Suprapubic skin (tissue), 4 donors: Measurements from ENCODE around the gene MYBPC1. TPM values are rescaled to one million over a fixed set of nuclear protein-coding genes. Genes with fewer than 3 reads are reported as not detected.

Source experiments
- DNase-seq, 2 donors: peaks; one replicate each; pipeline ENCODE4 v3.0.0-alpha.2; 2019; ENCODE audit warnings: low spot score in 2 of 2
- H3K27ac ChIP-seq: fragments of 200-600 bp; sonication (generic); one replicate; pipeline ENCODE4 v1.5.1; 2019
- H3K27me3 ChIP-seq: fragments of 200-600 bp; sonication (generic); one replicate; pipeline ENCODE4 v1.5.1; 2019
- H3K36me3 ChIP-seq: fragments of 200-600 bp; sonication (generic); one replicate; pipeline ENCODE4 v1.5.1; 2019
- H3K4me1 ChIP-seq: fragments of 200-600 bp; sonication (generic); one replicate; pipeline ENCODE4 v1.5.1; 2019
- H3K4me3 ChIP-seq: fragments of 200-600 bp; sonication (generic); one replicate; pipeline ENCODE4 v1.5.1; 2019; ENCODE audit warnings: mild to moderate bottlenecking
- H3K9me3 ChIP-seq: fragments of 200-600 bp; sonication (generic); one replicate; pipeline ENCODE4 v1.5.1; 2019
- CTCF ChIP-seq, 2 donors: fragments of 200-600 bp in 1 of 2; fragments of 450-650 bp in 1 of 2; sonication (generic) in 1 of 2; IDR thresholded peaks; one replicate each; pipeline ENCODE4 v1.5.1; 2016 to 2019; ENCODE audit warnings: antibody characterized with exemption in 2 of 2, mild to moderate bottlenecking in 1 of 2, moderate library complexity in 1 of 2
- EP300 ChIP-seq: sonication (generic); formaldehyde crosslinking; IDR thresholded peaks from one replicate; pipeline ENCODE4 v1.6.1; 2017; ENCODE audit warnings: antibody characterized with exemption
- POLR2A ChIP-seq, 2 donors: fragments of 450-650 bp; IDR thresholded peaks; one replicate each; pipeline ENCODE4 v1.6.1; 2017; ENCODE audit warnings: antibody characterized with exemption in 2 of 2, mild to moderate bottlenecking in 2 of 2, moderate library complexity in 2 of 2
- POLR2AphosphoS5 ChIP-seq, 3 donors: sonication (generic); formaldehyde crosslinking; IDR thresholded peaks; one replicate each; pipeline ENCODE4 v1.6.1; 2017; ENCODE audit warnings: antibody characterized with exemption in 3 of 3
- WGBS: methylation state at CpG from one replicate; pipeline ENCODE4 v1.1.5; 2018; 5-methylcytosine and 5-hydroxymethylcytosine counted together
- total RNA-seq, 4 donors: library from RNA; depleted of rRNA; stranded (reverse); fragments of >200 nt; gene quantifications; one replicate each; pipeline ENCODE4 v1.1.0, GENCODE V29; 2016

MYBPC1 gene
- total RNA-seq, 4 donors from 2014 or later: 2.1 to 11.9 (median 7.0) TPM

GRCh38 chr12:101664992-101665391 lies 70.2 kb downstream of the MYBPC1 start:
- Histone ChIP-seq H3K4me1 (no peaks in the 10 kb centered on the region), H3K4me3 (no peak overlapping the region), H3K36me3 (no peaks in the 10 kb centered on the region), H3K27ac (no peak overlapping the region), H3K9me3 (no peaks in the 10 kb centered on the region), H3K27me3 (no peaks in the 10 kb centered on the region)
- DNase-seq: no peak
- WGBS: 76% methylated on average over 7 of the region's 7 CpGs
- TF ChIP-seq EP300 (no peak), POLR2AphosphoS5 (IDR thresholded peaks at IDR 0.05) (no peak), CTCF (IDR thresholded peaks at IDR 0.05) (no peak), POLR2A (IDR thresholded peaks at IDR 0.05) (no peak)

DNA sequence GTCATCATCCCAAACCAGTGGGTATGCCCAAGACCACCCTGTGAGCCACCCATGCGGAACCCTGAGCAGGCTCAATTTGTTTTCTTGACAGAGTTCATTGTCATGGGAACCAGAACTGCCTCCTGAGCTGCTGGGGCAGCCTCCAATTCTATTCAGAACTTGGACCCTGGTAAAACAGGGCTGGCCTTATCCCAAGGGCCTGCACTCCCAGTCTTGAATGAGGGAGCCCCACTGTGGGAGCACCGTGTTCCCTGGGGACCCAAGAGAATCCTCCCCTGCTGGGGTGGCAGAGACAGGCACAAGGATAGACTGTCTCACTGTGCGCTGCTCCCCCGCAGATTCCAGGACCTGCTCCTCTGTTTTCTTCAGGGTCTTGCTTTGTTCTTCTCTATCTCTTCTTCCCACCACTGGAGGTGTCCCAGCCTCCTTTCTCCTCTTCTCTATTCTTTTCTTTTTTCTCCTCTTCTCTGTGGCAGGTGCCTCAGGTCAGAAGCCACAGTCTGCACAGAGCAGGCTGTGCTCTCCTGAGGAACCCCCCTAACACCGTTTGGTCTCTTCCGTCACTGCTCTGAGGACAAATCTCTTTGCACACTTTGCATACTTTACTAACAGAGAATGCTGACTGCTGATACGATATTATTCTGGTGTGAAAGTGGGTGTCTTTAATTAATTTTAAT lies 71.4 kb downstream of the MYBPC1 start:
- TF ChIP-seq EP300 (no peak), CTCF (IDR thresholded peaks at IDR 0.05) (no peak), POLR2A (IDR thresholded peaks at IDR 0.05) (no peak), POLR2AphosphoS5 (IDR thresholded peaks at IDR 0.05) (no peak)
- H3K4me1 ChIP-seq: no peaks in the 10 kb centered on the region
- DNase-seq: no peak
- no peak overlapping the region for H3K4me3 ChIP-seq
- H3K9me3 ChIP-seq: no peaks in the 10 kb centered on the region
- 84% methylated on average over 7 of the region's 7 CpGs for WGBS
- no peaks in the 10 kb centered on the region for H3K27me3 ChIP-seq
- H3K36me3 ChIP-seq: no peaks in the 10 kb centered on the region
- no peak overlapping the region for H3K27ac ChIP-seq

DNA sequence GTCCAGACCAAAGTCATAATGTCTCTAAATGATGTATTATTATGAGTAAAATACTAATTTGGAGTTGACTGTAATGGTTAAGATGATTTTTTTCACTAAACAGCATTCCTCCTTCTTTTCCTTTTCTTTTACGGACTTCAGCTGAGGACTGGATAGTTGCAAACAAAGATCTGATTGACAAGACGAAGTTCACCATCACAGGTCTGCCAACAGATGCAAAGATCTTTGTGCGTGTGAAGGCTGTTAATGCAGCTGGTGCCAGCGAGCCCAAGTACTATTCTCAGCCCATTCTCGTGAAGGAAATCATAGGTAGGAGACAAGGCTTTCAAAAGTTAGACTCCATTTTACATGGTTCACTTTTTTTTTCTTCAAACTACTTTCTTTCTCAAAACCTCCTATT lies 72.8 kb downstream of the MYBPC1 start:
- H3K4me3 ChIP-seq: no peak overlapping the region
- no peaks in the 10 kb centered on the region for H3K4me1 ChIP-seq
- H3K36me3 ChIP-seq: no peaks in the 10 kb centered on the region
- H3K27ac ChIP-seq: no peak overlapping the region
- TF ChIP-seq CTCF (IDR thresholded peaks at IDR 0.05): no peak
- TF ChIP-seq POLR2AphosphoS5 (IDR thresholded peaks at IDR 0.05): no peak
- no peak for TF ChIP-seq POLR2A (IDR thresholded peaks at IDR 0.05)
- no peak for TF ChIP-seq EP300
- H3K27me3 ChIP-seq: no peaks in the 10 kb centered on the region
- H3K9me3 ChIP-seq: no peaks in the 10 kb centered on the region
- DNase-seq: no peak
- 85% methylated on average over 5 of the region's 5 CpGs for WGBS

DNA sequence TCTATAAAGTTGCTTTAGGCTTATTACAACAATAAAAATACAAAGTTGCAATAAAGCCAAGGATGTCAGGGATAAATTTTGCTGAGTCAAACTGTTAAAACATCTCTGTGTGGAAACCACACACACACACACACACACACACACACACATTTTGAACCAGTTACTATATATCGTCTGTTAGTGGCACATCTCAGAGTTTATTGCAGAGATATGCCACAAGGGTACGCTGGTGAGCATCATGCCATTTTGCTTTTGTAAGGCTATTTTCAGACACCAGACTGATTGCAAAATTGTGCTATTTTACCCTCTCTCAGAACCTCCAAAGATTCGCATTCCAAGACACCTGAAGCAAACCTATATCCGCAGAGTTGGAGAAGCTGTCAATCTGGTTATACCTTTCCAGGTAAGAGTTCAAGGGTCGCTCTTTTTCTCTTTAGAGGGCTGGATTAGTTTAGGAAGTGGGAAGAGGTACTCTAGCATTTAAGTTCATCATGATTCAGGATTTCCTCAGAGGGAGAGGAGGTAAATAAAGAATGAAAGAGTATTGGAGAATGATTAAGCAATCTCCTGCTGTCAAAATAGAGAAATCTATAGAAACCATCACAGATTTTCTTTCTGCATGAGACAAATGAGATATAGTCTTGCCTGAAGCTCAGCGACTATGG lies 75.4 kb downstream of the MYBPC1 start:
- Histone ChIP-seq H3K4me3 (no peak overlapping the region), H3K4me1 (no peaks in the 10 kb centered on the region), H3K27ac (no peak overlapping the region), H3K27me3 (no peaks in the 10 kb centered on the region), H3K9me3 (no peaks in the 10 kb centered on the region), H3K36me3 (no peaks in the 10 kb centered on the region)
- DNase-seq: no peak
- TF ChIP-seq POLR2AphosphoS5 (IDR thresholded peaks at IDR 0.05) (no peak), CTCF (IDR thresholded peaks at IDR 0.05) (peak; percentile 24 to 36)
- 58% methylated on average over 6 of the region's 6 CpGs for WGBS

DNA sequence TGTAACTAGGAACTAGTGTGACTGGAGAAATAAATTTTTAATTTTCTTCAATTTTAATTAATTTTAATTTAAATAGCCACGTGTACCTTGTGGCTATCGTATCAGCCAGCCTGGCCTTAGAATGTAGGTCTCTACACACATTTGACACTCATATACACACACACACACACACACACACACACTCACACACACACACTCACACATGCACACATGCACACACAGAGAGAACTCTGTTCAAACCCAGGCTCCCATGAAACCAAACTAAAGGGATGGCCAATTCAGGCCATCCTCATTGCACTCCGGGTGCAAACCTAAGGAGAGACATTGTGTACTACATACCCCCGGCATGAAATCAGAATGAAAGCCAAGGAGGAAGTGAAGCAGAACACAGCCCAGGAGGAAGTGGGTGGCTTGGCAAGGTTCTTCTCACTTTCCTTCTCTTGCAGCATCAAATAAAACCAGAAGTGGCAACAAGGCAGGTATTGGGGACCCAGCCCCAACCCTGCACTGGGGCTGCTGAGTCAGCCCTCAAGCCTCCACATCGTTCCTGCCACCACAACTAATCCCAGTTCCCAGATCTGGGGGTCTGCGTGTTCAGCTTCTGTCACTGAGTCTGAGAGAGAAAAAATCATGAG lies 76.5 kb downstream of the MYBPC1 start:
- DNase-seq: no peak
- Histone ChIP-seq H3K36me3 (no peaks in the 10 kb centered on the region), H3K9me3 (no peaks in the 10 kb centered on the region), H3K27ac (no peak overlapping the region), H3K27me3 (no peaks in the 10 kb centered on the region), H3K4me3 (no peak overlapping the region), H3K4me1 (no peaks in the 10 kb centered on the region)
- TF ChIP-seq CTCF (IDR thresholded peaks at IDR 0.05) (no peak), EP300 (no peak), POLR2AphosphoS5 (IDR thresholded peaks at IDR 0.05) (no peak), POLR2A (IDR thresholded peaks at IDR 0.05) (no peak)
- 78% methylated on average over 6 of the region's 6 CpGs for WGBS
